Measurements from ENCODE around the gene CCL8.

Gene CCL8

GRCh38 chr17:34367486-34368195, 48.4 kb downstream of the CCL8 start:
- DNase-seq (ENCODE audit: low spot score) = no peak

- DNase-seq (ENCODE audit: low spot score) = no peak
Measured at GRCh38 chr17:34368196-34368945, 49.1 kb downstream of the CCL8 start.

DNA sequence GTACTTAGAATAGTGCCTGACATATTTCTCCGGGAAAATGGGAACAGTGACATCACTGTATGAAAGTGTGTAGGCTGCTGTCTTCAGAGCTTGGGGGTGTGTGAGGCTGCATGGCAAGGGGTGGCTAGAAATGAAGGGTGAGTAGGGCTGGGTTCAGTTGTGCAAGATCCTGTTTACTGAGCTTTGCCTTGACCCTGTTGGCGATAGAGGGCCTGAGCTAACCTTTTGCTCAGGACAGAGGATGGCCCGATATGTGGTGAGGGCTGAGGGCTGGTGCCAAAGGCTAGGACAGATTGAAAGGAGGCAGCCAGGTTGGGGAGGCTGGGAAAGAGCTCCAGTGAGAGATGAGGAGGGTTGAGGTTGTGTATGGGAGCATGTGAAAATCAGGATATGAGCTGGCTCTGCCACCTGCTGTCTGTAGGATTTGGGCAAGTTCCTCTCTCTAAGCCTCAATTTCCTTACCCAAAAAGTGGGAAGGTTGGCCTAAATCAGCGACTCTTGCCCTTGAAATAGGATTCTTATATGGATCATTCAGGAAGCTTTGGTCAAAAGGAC, 49.8 kb downstream of the CCL8 start:
- DNase-seq (ENCODE audit: low spot score) = no peak

DNA sequence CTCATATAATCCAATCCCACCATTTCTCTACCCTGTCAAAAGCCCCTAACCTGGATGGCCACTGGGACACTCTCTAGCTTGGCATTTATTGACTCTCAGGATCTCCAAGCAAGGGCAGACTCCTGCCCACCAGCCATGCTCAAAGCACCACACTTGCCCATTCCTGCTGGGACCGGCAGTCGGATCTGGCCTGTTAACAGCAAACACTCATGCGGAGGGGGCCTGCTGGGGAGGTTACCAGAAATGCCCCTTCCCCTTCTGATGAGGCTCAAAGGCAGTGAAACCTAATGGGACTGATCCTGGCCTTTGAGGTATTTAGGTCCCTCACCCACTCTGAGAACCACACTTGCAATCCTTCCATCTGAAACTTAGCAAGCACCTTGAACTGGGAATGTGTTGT, 50.3 kb downstream of the CCL8 start:
- no peak for DNase-seq (ENCODE audit: low spot score)

- DNase-seq (ENCODE audit: low spot score) = no peak
Measured at GRCh38 chr17:34370376-34370996, 51.3 kb downstream of the CCL8 start.

- DNase-seq (ENCODE audit: low spot score) = no peak
Measured at GRCh38 chr17:34370997-34371395, 51.8 kb downstream of the CCL8 start.
